ENCODE measurements around the gene DSCAM.

DNA sequence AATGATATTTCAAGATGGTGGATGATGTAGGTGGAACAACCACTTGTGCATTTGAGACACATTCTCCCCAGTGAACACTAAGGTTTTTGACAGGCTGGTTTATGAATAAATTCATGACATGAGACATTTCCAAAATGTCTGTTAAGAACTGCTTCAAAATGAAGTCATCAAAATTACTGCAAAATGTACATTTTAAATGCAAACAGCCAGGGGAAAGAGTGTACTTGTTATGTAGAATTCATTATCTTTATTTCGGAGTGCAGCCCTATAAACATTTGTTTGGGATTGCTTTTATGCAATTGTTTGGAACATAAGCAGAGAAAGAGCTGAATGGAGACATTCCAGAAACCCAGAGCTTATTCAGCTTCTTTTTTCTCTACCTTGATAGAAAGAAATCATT lies 49.5 kb downstream of the DSCAM start:
- TF ChIP-seq EP300 (IDR thresholded peaks at IDR 0.05; ENCODE audit: borderline replicate concordance): no peak
- TF ChIP-seq, protein P1, sequence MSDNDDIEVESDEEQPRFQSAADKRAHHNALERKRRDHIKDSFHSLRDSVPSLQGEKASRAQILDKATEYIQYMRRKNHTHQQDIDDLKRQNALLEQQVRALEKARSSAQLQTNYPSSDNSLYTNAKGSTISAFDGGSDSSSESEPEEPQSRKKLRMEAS (IDR thresholded peaks at IDR 0.05): no peak
- TF ChIP-seq RAD21 (IDR thresholded peaks at IDR 0.05; ENCODE audit: low read depth): no peak
- TF ChIP-seq TCF12 (IDR thresholded peaks at IDR 0.05; ENCODE audit: low read depth): no peak
- no peak for TF ChIP-seq TEAD4 (IDR thresholded peaks at IDR 0.05)
- TF ChIP-seq EGR1 (IDR thresholded peaks at IDR 0.05): no peak

Measured in Ishikawa (cell line).